NCI-H774 (cell line): ENCODE measurements around the gene ZBTB47.

Experiments used
- DNase-seq: peaks from one replicate; lab custom pipeline; 2025; lab: John Stamatoyannopoulos, UW

The ZBTB47 gene

GRCh38 chr3:42712688-42713372 lies 59.3 kb downstream of the ZBTB47 start:
- DNase-seq, result no peak

DNA sequence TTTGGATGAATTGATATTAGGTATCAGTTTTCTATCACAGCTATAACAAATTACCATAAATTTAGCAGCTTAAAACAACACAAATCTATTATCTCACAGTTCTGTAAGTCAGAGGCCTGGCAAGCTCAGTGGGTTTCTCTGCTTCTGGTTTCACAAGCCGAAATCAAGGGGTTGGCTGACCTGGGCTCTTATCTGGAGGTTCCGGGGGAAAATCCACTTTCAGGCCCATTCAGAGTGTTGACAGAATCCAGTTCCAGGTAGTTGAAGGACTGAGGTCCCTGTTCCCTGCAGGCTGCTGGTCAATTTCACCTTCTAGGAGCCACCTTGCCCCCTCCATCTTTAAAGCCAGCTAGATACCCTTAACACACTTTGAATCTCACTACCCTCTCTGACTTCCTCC lies 60.2 kb downstream of the ZBTB47 start:
- DNase-seq, result no peak

DNA sequence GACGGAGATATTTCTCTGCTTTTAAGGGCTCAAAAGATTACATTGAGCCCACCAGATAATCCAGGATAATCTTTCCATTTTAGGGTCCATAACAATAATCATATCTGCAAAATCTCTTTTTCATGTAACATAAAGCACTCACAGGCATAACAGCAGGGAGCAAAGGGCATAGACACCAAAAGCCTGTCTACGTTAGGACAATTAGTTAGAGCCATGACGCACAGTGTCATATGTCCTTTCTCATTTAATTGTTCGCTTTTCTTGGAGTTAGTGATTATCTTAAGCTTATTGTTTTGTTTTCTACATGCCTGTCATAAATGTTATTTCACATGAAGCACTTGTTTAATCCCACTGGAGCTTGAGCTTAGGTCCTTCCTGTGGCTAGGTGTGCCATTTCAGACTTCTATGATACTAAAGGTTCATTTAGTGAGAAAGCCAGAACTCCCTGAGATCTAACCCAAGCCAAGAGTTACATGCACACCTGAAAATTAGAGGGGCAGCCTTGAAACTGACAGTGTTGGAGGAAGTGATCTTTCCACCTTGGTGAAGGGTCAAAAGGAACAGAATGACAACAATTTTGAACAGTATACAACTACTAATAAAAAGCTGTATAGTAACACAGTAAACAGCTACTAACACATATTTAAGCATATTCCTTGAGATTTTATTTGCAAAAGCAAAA lies 60.8 kb downstream of the ZBTB47 start:
- no peak for DNase-seq
